Smooth muscle cell (in vitro differentiated cells): ENCODE measurements around the gene GRB2. TPM values are rescaled to one million over a fixed set of nuclear protein-coding genes. Genes with fewer than 3 reads are reported as not detected.

ENCODE experiments used
- DNase-seq: peaks from one replicate; lab custom pipeline; 2025; ENCODE audit not compliant: unreplicated experiment; lab: John Stamatoyannopoulos, UW
- H2AFZ ChIP-seq: fragments of 200-600 bp; sonication (generic); 2 replicates; pipeline ENCODE4 v1.6.0; 2016; ENCODE audit warnings: antibody characterized with exemption, low read depth, mild to moderate bottlenecking
- H3F3A ChIP-seq: fragments of 200-600 bp; sonication (generic); 2 replicates; pipeline ENCODE4 v1.6.0; 2017; ENCODE audit warnings: antibody characterized with exemption, low read depth
- H3K27ac ChIP-seq: fragments of 200-600 bp; sonication (generic); 2 replicates; pipeline ENCODE4 v1.5.1; 2016; ENCODE audit warnings: low read depth, mild to moderate bottlenecking
- H3K27me3 ChIP-seq: fragments of 200-600 bp; sonication (generic); 2 replicates; pipeline ENCODE4 v1.6.1; 2016; ENCODE audit warnings: low read depth, mild to moderate bottlenecking
- H3K36me3 ChIP-seq: fragments of 200-600 bp; sonication (generic); 2 replicates; pipeline ENCODE4 v1.5.1; 2016; ENCODE audit warnings: low read depth
- H3K4me1 ChIP-seq: fragments of 200-600 bp; sonication (generic); 2 replicates; pipeline ENCODE4 v1.5.1; 2016; ENCODE audit warnings: low read depth
- H3K4me2 ChIP-seq: fragments of 200-600 bp; sonication (generic); 2 replicates; pipeline ENCODE4 v1.6.0; 2016; ENCODE audit warnings: mild to moderate bottlenecking
- H3K4me3 ChIP-seq: fragments of 200-600 bp; sonication (generic); 2 replicates; pipeline ENCODE4 v1.5.1; 2016; ENCODE audit warnings: mild to moderate bottlenecking
- H3K79me2 ChIP-seq: fragments of 200-600 bp; sonication (generic); 2 replicates; pipeline ENCODE4 v1.6.0; 2016; ENCODE audit warnings: low read depth, mild to moderate bottlenecking
- H3K9ac ChIP-seq: fragments of 200-600 bp; sonication (generic); 2 replicates; pipeline ENCODE4 v1.6.0; 2016; ENCODE audit warnings: low read depth
- H3K9me3 ChIP-seq: fragments of 200-600 bp; sonication (generic); replicated peaks from 2 replicates; pipeline ENCODE4 v1.5.1; 2016; ENCODE audit warnings: low read depth
- H4K20me1 ChIP-seq: fragments of 200-600 bp; sonication (generic); 2 replicates; pipeline ENCODE4 v1.6.0; 2016; ENCODE audit warnings: low read depth
- WGBS: methylation state at CpG from one replicate; pipeline ENCODE4 v1.1.7; 2016; ENCODE audit warnings: low lambda C conversion rate; 5-methylcytosine and 5-hydroxymethylcytosine counted together
- microRNA-seq: library from miRNA; unstranded; fragments of <30 nt; microRNA quantifications from one replicate; pipeline ENCODE4, GENCODE V29; 2016; ENCODE audit warnings: borderline number of aligned reads
- polyA plus RNA-seq: library from polyadenylated mRNA; unstranded; fragments of >200 nt; fragmentation: Nextera tagmentation; extraction: Ambion mirVana; gene quantifications from 2 replicates; pipeline ENCODE4 v1.2.1, GENCODE V29; 2016
- small RNA-seq: library from RNA; depleted of rRNA; stranded (forward); fragments of <200 nt; gene quantifications from one replicate; pipeline ENCODE3, GENCODE V24; 2014
- total RNA-seq: library from RNA; depleted of rRNA; stranded (reverse); fragments of >200 nt; gene quantifications from 2 replicates; pipeline ENCODE4 v1.2.3, GENCODE V29; 2014
- TF ChIP-seq, protein P1 (sequence below): fragments of 200-600 bp; sonication (generic); IDR thresholded peaks from 2 replicates; pipeline ENCODE4 v1.5.1; 2017; ENCODE audit warnings: borderline replicate concordance, mild to moderate bottlenecking, antibody characterized with exemption; ENCODE audit not compliant: insufficient read depth, poor library complexity, severe bottlenecking

Gene GRB2
- total and polyA plus RNA-seq, 2 experiments from 2014 or later, result 62.4 to 80.1 TPM

DNA sequence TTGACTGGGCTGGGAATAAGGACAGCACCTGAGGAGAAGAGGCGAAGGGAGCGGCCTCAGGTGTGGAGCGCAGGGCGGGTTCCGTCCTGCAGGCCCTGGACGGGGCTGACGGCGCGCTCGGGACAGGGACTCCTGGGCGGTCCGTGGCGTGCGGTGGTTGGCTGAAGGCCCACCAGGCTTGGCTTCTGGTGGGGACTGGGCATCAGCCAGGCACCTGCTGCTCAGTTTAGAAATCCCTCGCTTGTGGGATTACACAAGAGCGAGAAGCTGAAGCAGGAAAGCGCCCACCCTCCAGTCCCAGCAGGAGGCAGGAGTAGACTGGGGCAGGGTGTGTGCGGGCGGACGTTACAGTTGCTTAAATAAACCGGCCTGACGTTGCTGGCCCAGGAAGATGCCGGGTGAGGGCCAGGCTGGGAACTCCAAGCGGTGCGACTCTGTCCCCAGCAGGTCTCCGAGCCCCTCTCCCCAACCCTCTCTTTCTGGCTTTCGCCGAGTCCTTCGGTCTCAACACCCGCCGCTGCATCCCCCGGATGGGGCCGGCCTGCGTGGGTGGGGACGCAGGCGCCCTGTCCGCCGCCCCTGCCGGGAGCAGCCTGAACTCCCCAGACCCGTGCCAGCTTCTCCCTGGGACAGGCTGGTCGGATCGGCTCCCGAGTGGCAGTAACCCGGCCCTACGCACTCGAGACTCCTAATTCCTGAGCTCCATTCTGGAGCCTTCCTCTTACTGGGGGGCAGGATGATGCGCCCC lies 135.1 kb downstream of the GRB2 start:
- DNase-seq, result peak; percentile 58
- no peaks in the 10 kb centered on the region for H4K20me1 ChIP-seq
- peak overlapping the region; percentile 91 for H3K4me3 ChIP-seq
- 3% methylated on average over 44 of the region's 47 CpGs for WGBS
- H3K9ac ChIP-seq, result peak overlapping the region; percentile 68
- no peaks in the 10 kb centered on the region for H3K27me3 ChIP-seq
- H3K4me2 ChIP-seq, result peak overlapping the region; percentile 94
- peaks cover 8% of the 10 kb centered on the region for H3K4me1 ChIP-seq
- H3K27ac ChIP-seq, result peak overlapping the region; percentile 43
- TF ChIP-seq, protein P1, sequence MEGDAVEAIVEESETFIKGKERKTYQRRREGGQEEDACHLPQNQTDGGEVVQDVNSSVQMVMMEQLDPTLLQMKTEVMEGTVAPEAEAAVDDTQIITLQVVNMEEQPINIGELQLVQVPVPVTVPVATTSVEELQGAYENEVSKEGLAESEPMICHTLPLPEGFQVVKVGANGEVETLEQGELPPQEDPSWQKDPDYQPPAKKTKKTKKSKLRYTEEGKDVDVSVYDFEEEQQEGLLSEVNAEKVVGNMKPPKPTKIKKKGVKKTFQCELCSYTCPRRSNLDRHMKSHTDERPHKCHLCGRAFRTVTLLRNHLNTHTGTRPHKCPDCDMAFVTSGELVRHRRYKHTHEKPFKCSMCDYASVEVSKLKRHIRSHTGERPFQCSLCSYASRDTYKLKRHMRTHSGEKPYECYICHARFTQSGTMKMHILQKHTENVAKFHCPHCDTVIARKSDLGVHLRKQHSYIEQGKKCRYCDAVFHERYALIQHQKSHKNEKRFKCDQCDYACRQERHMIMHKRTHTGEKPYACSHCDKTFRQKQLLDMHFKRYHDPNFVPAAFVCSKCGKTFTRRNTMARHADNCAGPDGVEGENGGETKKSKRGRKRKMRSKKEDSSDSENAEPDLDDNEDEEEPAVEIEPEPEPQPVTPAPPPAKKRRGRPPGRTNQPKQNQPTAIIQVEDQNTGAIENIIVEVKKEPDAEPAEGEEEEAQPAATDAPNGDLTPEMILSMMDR, result no peak
- no peaks in the 10 kb centered on the region for H3K9me3 ChIP-seq
- peaks cover 11% of the 10 kb centered on the region for H3F3A ChIP-seq
- H3K79me2 ChIP-seq, result no peaks in the 10 kb centered on the region
- peak overlapping the region; percentile 91 for H2AFZ ChIP-seq
- no peaks in the 10 kb centered on the region for H3K36me3 ChIP-seq

DNA sequence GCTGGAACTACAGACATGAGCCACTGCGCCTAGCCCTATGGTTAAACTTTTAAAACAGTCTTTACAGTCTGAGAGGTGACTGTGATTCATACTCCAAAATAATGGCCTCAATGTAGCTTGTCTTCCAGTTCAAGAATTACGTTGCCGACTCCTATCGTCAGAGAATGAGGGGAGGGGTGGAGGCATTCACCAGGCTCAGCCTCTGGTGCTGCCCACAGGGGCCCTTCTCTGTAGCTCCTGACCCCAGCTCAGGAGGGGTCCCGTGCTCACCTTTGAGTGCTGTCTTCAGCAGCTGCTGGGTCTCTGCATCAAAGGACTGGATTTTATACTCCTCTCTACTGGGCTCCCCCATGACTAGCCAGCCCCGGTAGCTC lies 135.6 kb downstream of the GRB2 start:
- no peaks in the 10 kb centered on the region for H3K27me3 ChIP-seq
- DNase-seq, result no peak
- H4K20me1 ChIP-seq, result no peaks in the 10 kb centered on the region
- peaks cover 11% of the 10 kb centered on the region for H3F3A ChIP-seq
- H3K9me3 ChIP-seq, result no peaks in the 10 kb centered on the region
- WGBS, result 28% methylated on average over 6 of the region's 6 CpGs
- peak overlapping the region; percentile 94 for H3K4me2 ChIP-seq
- H2AFZ ChIP-seq, result no peak overlapping the region
- no peaks in the 10 kb centered on the region for H3K36me3 ChIP-seq
- no peaks in the 10 kb centered on the region for H3K79me2 ChIP-seq
- peak overlapping the region; percentile 43 for H3K27ac ChIP-seq
- H3K9ac ChIP-seq, result peak overlapping the region; percentile 68
- H3K4me1 ChIP-seq, result peaks cover 8% of the 10 kb centered on the region
- peak overlapping the region; percentile 91 for H3K4me3 ChIP-seq
- TF ChIP-seq, protein P1, result no peak

Small RNAs within 50 kb of the gene (microRNA-seq; reads per million reads assigned to microRNA genes)
- not detected for gene MIR3678

Small RNAs within 50 kb of the gene (small RNA-seq; reads per million reads assigned to genes)
- gene MIR3678 (not detected), gene RF00019 (not detected), gene RNU6-938P (not detected)

Other genes starting within 250 kb of the GRB2 start
- 104 and 111 TPM in 2 replicates for gene SUMO2, start 222.7 kb downstream of the GRB2 start, total RNA-seq
- 416 and 419 TPM in 2 replicates for gene SUMO2, start 222.7 kb downstream of the GRB2 start, polyA plus RNA-seq
- gene NUP85, start 200.0 kb downstream of the GRB2 start, total RNA-seq, result 24.0 and 29.2 TPM in 2 replicates
- gene NUP85, start 200.0 kb downstream of the GRB2 start, polyA plus RNA-seq, result 43.2 and 48.0 TPM in 2 replicates
- gene GGA3, start 144.1 kb downstream of the GRB2 start, total RNA-seq, result 16.1 and 20.5 TPM in 2 replicates
- 23.7 and 23.9 TPM in 2 replicates for gene GGA3, start 144.1 kb downstream of the GRB2 start, polyA plus RNA-seq
- 35.1 and 37.6 TPM in 2 replicates for gene MRPS7, start 143.8 kb downstream of the GRB2 start, total RNA-seq
- 97.2 and 111 TPM in 2 replicates for gene MRPS7, start 143.8 kb downstream of the GRB2 start, polyA plus RNA-seq
- gene MIF4GD, start 134.4 kb downstream of the GRB2 start, total RNA-seq, result 5.3 and 6.2 TPM in 2 replicates
- 17.0 and 20.8 TPM in 2 replicates for gene MIF4GD, start 134.4 kb downstream of the GRB2 start, polyA plus RNA-seq
- 1.9 and 2.4 TPM in 2 replicates for gene SLC25A19, start 116.2 kb downstream of the GRB2 start, total RNA-seq
- gene SLC25A19, start 116.2 kb downstream of the GRB2 start, polyA plus RNA-seq, result 3.6 and 6.9 TPM in 2 replicates
- 18.4 and 35.9 TPM in 2 replicates for gene TMEM94, start 51.0 kb upstream of the GRB2 start, total RNA-seq
- gene TMEM94, start 51.0 kb upstream of the GRB2 start, polyA plus RNA-seq, result 25.9 and 26.3 TPM in 2 replicates
- 2.6 and 4.2 TPM in 2 replicates for gene CASKIN2, start 109.9 kb upstream of the GRB2 start, total RNA-seq
- 8.0 and 10.9 TPM in 2 replicates for gene CASKIN2, start 109.9 kb upstream of the GRB2 start, polyA plus RNA-seq
- 12.5 and 15.1 TPM in 2 replicates for gene TSEN54, start 110.8 kb upstream of the GRB2 start, total RNA-seq
- gene TSEN54, start 110.8 kb upstream of the GRB2 start, polyA plus RNA-seq, result 15.1 and 27.7 TPM in 2 replicates
- 7.6 and 9.9 TPM in 2 replicates for gene LLGL2, start 120.0 kb upstream of the GRB2 start, total RNA-seq
- 12.7 and 33.5 TPM in 2 replicates for gene LLGL2, start 120.0 kb upstream of the GRB2 start, polyA plus RNA-seq
- gene MYO15B, start 182.1 kb upstream of the GRB2 start, total RNA-seq, result 10.5 and 14.7 TPM in 2 replicates
- gene MYO15B, start 182.1 kb upstream of the GRB2 start, polyA plus RNA-seq, result 17.5 and 43.9 TPM in 2 replicates
- 0.13 and 1.7 TPM in 2 replicates for gene SMIM5, start 227.8 kb upstream of the GRB2 start, total RNA-seq
- gene SMIM5, start 227.8 kb upstream of the GRB2 start, polyA plus RNA-seq, result 0.80 and 1.2 TPM in 2 replicates